CD4-positive, alpha-beta T cell treated with Interleukin-10 for 1 hour (primary cell): ENCODE results near the gene MYH13.

Experiments
- DNase-seq: peaks from one replicate; pipeline ENCODE4 v3.0.0-alpha.2; 2020

MYH13 gene

GRCh38 chr17:10339051-10339450 is 33.8 kb downstream of the MYH13 start:
- DNase-seq = no peak

- DNase-seq = no peak
Measured at GRCh38 chr17:10337976-10338375, 34.8 kb downstream of the MYH13 start.

- no peak for DNase-seq
Measured at GRCh38 chr17:10337136-10337535, 35.7 kb downstream of the MYH13 start.

GRCh38 chr17:10336393-10336792 is 36.4 kb downstream of the MYH13 start:
- no peak for DNase-seq

GRCh38 chr17:10332515-10332914 is 40.3 kb downstream of the MYH13 start:
- DNase-seq = no peak

GRCh38 chr17:10328971-10329923 is 43.6 kb downstream of the MYH13 start:
- no peak for DNase-seq

GRCh38 chr17:10328206-10328605 is 44.6 kb downstream of the MYH13 start:
- no peak for DNase-seq

GRCh38 chr17:10327640-10328039 is 45.2 kb downstream of the MYH13 start:
- peak; percentile 53 for DNase-seq

GRCh38 chr17:10325031-10325695 is 47.6 kb downstream of the MYH13 start:
- no peak for DNase-seq

GRCh38 chr17:10323812-10324610 is 48.8 kb downstream of the MYH13 start:
- DNase-seq = no peak

- no peak for DNase-seq
Measured at GRCh38 chr17:10318535-10318934, 54.3 kb downstream of the MYH13 start.

GRCh38 chr17:10317543-10317834 is 55.3 kb downstream of the MYH13 start:
- no peak for DNase-seq

- peak; percentile 11 for DNase-seq
Measured at GRCh38 chr17:10316801-10317542, 55.8 kb downstream of the MYH13 start.

- no peak for DNase-seq
Measured at GRCh38 chr17:10314329-10314728, 58.5 kb downstream of the MYH13 start.

- DNase-seq = no peak
Measured at GRCh38 chr17:10313037-10313672, 59.7 kb downstream of the MYH13 start.

- DNase-seq = no peak
Measured at GRCh38 chr17:10311131-10311530, 61.7 kb downstream of the MYH13 start.

GRCh38 chr17:10309003-10309974 is 63.5 kb downstream of the MYH13 start:
- DNase-seq = no peak

GRCh38 chr17:10306585-10306984 is 66.2 kb downstream of the MYH13 start:
- DNase-seq = no peak

GRCh38 chr17:10305398-10305797 is 67.4 kb downstream of the MYH13 start:
- no peak for DNase-seq

- no peak for DNase-seq
Measured at GRCh38 chr17:10304758-10305300, 68.0 kb downstream of the MYH13 start.

- no peak for DNase-seq
Measured at GRCh38 chr17:10297691-10298090, 75.1 kb downstream of the MYH13 start.
